Neural cell (in vitro differentiated cells): ENCODE data around the gene GMDS.

Experiments used
- CTCF ChIP-seq: fragments of 450-650 bp; IDR thresholded peaks from 2 replicates; pipeline ENCODE4 v1.5.1; 2014; ENCODE audit warnings: antibody characterized with exemption, mild to moderate bottlenecking, moderate library complexity; ENCODE audit not compliant: poor library complexity, severe bottlenecking
- EP300 ChIP-seq: fragments of 450-650 bp; conservative IDR thresholded peaks from 2 replicates; pipeline ENCODE4 v1.6.1; 2014; ENCODE audit warnings: antibody characterized with exemption, mild to moderate bottlenecking, moderate library complexity; ENCODE audit not compliant: poor library complexity, severe bottlenecking
- EZH2 ChIP-seq: fragments of 200-600, 300-800 bp; shearing (Covaris generic), sonication (generic); IDR thresholded peaks from 2 replicates; pipeline ENCODE4 v1.6.1; 2014; ENCODE audit warnings: antibody characterized with exemption, low read length, borderline replicate concordance, mild to moderate bottlenecking; ENCODE audit not compliant: insufficient read depth, poor library complexity, severe bottlenecking
- POLR2AphosphoS5 ChIP-seq: IDR thresholded peaks from 2 replicates; pipeline ENCODE4 v1.6.1; 2012

GRCh38 chr6:1616701-1617463 lies 628.5 kb downstream of the GMDS start:
- no peak for TF ChIP-seq EP300
- TF ChIP-seq EZH2, result no peak
- no peak for TF ChIP-seq CTCF
- TF ChIP-seq POLR2AphosphoS5, result no peak
